Stomach smooth muscle (tissue), 2 donors: ENCODE data around the gene SAMD3.
"Not testable (repeated sequence)": the region's sequence is repeated elsewhere in the genome, so short reads cannot be mapped to it uniquely, and the experiment has no call there.

Experiments
- H3K27ac ChIP-seq: one replicate; pipeline ENCODE4 v1.7.0; 2013; ENCODE audit warnings: mild to moderate bottlenecking, low read length, inconsistent platforms
- H3K27me3 ChIP-seq, 2 donors: one replicate each; pipeline ENCODE4 v1.7.0; 2013; ENCODE audit warnings: low read length in 2 of 2; ENCODE audit not compliant: insufficient read depth in 2 of 2, control insufficient read depth in 1 of 2
- H3K36me3 ChIP-seq, 2 donors: one replicate each; pipeline ENCODE4 v1.7.0; 2013; ENCODE audit warnings: low read length in 2 of 2; ENCODE audit not compliant: control insufficient read depth in 2 of 2, insufficient read depth in 2 of 2
- H3K4me1 ChIP-seq: one replicate; pipeline ENCODE4 v1.7.0; 2013; ENCODE audit warnings: low read length; ENCODE audit not compliant: control insufficient read depth, insufficient read depth
- H3K4me3 ChIP-seq, 2 donors: one replicate each; pipeline ENCODE4 v1.7.0; 2013; ENCODE audit warnings: low read length in 2 of 2
- H3K9ac ChIP-seq, 2 donors: one replicate each; pipeline ENCODE4 v1.7.0; 2013; ENCODE audit warnings: low read length in 2 of 2, mild to moderate bottlenecking in 1 of 2
- H3K9me3 ChIP-seq, 2 donors: one replicate each; pipeline ENCODE4 v1.7.0; 2013; ENCODE audit warnings: low read length in 2 of 2; ENCODE audit not compliant: control insufficient read depth in 2 of 2
- donor health status: healthy.
- donor health status: Pancreatic carcinoma.

The SAMD3 gene, protein sequence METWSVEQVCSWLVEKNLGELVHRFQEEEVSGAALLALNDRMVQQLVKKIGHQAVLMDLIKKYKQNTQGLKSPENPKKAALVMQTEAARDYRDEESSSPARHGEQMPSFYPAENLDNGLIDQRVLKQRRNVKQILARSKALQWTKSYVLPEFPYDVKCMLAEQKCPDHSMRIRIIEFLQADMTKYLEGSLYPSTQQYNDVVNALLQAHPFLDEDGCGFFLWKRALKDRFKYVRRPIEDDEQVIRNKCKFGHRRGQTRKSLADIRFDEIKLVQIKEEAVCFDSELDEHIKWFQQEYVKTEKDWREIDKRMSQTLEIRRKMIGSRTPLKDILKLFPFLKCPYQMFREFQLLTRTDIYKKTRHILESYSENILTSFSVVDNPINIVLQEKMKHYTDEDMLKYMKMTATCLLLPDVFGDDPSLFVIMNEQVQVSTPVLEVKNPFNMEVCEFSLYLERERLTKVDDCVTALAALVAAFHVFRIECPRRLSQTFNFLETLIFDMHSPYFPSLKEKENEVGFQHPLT

DNA sequence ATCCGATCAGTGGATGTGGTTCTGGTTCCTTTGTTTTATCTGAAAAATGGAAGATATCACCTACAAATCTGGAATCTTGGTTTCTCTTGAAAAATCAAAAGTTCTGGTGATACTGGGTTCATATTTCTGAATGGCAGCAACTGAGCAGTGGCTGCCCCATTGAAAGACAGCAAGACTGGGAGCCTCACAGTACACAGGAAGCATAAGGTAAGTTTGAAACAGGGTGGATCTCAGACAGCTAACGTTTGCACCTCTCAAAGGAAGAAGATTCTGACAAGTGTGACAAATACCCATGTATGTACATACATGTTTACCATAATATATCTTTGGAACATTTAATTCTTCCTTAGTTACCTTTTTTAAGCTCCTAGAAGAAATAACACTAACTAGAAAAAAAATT is at the start of gene SAMD3:
Gene SAMD3, minus strand, starts transcription at position 177 of the 400 bp plus-strand sequence. CDS start 7,678 bp downstream, outside the sequence.
- no peaks in the 10 kb centered on the region for H3K27me3 ChIP-seq
- no peak within 1 kb of the TSS for H3K27ac ChIP-seq
- no peak within 1 kb of the TSS for H3K9ac ChIP-seq
- no peak within 1 kb of the TSS for H3K4me3 ChIP-seq
- no peaks in the 10 kb centered on the region for H3K4me1 ChIP-seq
- H3K36me3 ChIP-seq, result no peaks in the 10 kb centered on the region
- H3K9me3 ChIP-seq, result no peaks in the 10 kb centered on the region

DNA sequence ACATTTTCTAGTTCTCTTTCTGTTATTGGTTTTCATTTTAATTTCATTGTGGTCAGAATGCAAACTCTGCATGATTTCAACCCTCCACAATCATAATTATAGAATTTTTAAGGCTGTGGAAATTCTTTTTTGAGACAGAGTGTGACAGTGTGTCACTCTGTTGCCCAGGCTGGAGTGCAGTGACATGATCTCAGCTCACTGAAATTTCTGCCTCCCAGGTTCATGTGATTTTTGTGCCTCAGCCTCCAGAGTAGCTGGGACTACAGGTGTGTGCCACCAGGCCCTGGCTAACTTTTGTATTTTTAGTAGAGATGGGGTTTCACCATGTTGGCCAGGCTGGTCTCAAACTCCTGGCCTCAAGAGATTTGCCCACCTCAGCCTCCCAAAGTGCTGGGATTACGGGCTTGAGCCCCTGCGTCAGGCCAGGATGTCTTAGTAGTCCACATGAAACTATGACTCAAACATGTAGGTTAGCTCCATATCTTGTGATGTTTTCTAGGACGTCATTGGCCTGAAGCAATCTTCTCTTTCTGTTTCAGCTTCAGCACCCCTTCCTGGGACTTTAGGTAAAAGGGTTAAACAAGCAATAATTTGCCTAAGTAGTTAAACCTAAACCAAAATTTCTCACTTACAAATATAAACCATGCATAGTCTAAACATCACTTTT is 47.4 kb upstream of the SAMD3 start:
- Histone ChIP-seq H3K27ac (no peak overlapping the region), H3K4me3 (no peak overlapping the region), H3K36me3 (no peaks in the 10 kb centered on the region), H3K27me3 (no peaks in the 10 kb centered on the region), H3K9me3 (peaks cover 0 to 8% of the 10 kb centered on the region in 2 donors), H3K4me1 (no peaks in the 10 kb centered on the region), H3K9ac (no peak overlapping the region)

DNA sequence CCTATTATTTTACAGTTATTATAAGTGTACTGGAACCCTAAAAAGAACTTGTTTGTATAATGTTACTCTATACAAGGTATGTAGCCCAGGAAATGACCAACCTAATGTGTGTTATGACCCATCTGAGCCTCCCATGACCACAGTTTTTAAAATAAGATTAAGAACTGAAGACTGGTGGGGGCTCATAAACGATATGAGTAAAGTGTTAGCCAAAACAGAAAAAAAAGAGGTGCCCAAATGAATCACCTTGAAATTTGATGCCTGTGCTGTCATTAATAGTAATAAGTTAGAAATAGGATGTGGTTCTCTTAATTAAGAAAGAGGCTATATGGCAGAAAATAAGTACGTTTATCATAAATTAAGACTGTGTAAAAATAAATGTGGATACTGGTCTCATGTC is 42.8 kb upstream of the SAMD3 start:
- H3K4me1 ChIP-seq, H3K4me3 ChIP-seq, H3K27ac ChIP-seq, H3K27me3 ChIP-seq, H3K9me3 ChIP-seq, H3K9ac ChIP-seq, H3K36me3 ChIP-seq: not testable (repeated sequence)

DNA sequence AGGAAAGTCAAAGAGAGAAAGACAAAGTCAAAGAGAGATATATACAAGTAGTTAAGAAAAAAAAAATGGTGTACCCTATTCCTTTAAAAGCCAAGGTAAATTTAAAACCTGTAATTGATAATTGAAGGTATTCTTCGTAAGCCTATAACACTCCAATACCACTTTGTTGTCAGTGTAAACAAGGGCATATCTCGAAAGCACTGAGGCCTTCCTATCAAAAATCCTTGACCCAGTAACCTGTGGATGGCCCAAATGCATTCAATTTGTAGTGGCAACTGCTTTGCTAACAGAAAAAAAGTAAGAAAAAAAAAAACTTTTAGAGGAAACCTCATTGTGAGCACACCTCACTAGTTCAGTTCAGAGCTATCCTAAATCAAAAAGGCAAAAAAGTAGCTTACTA is 39.3 kb upstream of the SAMD3 start:
- Histone ChIP-seq H3K4me3 (no peak overlapping the region), H3K27me3 (no peaks in the 10 kb centered on the region), H3K27ac (no peak overlapping the region), H3K9ac (no peak overlapping the region), H3K36me3 (no peaks in the 10 kb centered on the region), H3K4me1 (no peaks in the 10 kb centered on the region), H3K9me3 (no peaks in the 10 kb centered on the region)

DNA sequence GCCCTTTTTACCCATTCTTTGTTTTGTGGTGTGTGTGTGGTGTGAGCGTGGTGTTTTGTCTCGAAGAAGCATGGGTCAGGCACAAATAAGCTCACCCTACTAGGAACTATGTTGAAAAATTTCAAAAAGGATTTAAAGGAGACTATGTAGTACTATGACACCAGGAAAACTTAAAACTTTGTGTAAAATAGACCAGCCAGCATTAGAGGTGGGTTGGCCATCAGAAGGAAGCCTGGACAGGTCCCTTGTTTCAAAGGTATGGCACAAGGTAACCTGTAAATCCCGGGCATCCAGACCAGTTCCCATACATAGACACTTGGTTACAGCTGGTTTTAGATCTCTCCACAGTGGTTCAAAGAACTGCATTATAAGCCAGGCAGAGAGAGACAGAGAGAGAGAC is 38.8 kb upstream of the SAMD3 start:
- not testable (repeated sequence) for H3K27me3 ChIP-seq, H3K9ac ChIP-seq, H3K4me3 ChIP-seq, H3K4me1 ChIP-seq, H3K27ac ChIP-seq, H3K9me3 ChIP-seq, H3K36me3 ChIP-seq

DNA sequence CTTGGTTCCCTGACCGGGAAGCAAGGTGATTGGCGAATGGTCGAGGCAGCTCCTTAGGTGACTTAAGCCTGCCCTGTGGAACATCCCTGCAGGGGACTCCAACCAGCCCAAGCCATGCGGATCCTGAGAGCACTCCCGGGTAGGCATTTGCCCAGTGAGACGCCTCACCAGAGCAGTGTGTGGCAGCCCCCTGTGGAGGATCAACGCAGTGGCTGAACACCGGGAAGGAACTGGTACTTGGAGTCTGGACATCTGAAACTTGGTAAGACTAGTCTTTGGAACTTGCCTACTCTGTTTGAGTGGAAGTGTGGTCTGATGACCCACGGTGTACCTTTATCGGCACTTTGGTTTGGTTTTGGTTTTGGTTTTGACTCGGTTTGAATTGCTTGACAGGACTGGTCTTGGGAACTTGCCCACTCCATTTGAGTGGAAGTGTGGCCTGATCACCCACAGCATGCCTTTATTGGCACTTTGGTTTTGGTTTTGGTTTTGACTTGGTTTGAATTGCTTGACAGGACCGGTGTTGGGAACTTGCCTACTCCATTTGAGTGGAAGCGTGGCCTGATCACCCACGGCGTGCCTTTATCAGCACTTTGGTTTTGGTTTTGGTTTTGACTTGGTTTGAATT is 38.0 kb upstream of the SAMD3 start:
- not testable (repeated sequence) for H3K4me1 ChIP-seq, H3K9me3 ChIP-seq, H3K4me3 ChIP-seq

DNA sequence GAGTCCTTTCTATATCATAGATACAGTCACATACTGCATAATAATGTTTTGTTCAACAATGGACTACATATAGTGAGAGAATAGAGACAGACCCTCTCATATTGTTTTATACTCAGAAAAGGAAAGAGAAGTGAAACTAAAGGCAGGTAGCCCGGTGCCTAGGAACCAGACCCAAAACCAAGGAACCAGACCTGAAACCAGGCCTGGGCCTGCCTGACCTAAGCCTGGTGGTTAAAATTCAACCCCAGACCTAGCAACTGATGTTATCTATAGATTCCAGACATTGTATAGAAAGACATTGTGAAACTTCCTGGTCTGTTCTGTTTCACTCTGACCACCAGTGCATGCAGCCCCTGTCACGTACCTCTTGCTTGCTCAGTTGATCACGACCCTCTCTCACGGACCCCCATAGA is 37.3 kb upstream of the SAMD3 start:
- H3K4me3 ChIP-seq, H3K9ac ChIP-seq, H3K36me3 ChIP-seq, H3K9me3 ChIP-seq, H3K27ac ChIP-seq, H3K27me3 ChIP-seq, H3K4me1 ChIP-seq: not testable (repeated sequence)

More for the DNA sequence above, 38.0 kb upstream of the SAMD3 start:
- H3K9ac ChIP-seq, H3K27ac ChIP-seq, H3K36me3 ChIP-seq, H3K27me3 ChIP-seq: not testable (repeated sequence)

DNA sequence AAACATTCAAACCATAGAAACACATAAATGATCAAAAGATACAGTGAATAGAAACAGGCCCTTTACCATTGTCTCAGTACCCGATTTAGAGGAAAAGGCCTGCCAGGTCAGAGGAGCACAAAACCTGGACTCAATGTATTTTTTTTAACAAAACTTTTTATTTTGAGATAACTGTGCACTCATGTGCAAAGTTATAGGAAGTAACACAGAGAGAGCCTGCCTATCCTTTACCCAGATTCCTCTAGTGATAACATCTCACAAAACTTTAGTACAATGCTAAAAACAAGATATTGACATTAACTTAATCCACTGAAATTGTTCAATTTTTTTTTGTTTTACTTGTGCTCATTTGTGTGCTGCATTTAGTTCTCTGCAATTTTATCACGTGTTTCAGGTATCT is 36.8 kb upstream of the SAMD3 start:
- no peaks in the 10 kb centered on the region for H3K9me3 ChIP-seq
- H3K27me3 ChIP-seq, result no peaks in the 10 kb centered on the region
- no peaks in the 10 kb centered on the region for H3K4me1 ChIP-seq
- no peak overlapping the region for H3K9ac ChIP-seq
- H3K36me3 ChIP-seq, result no peaks in the 10 kb centered on the region
- H3K27ac ChIP-seq, result no peak overlapping the region
- no peak overlapping the region for H3K4me3 ChIP-seq

DNA sequence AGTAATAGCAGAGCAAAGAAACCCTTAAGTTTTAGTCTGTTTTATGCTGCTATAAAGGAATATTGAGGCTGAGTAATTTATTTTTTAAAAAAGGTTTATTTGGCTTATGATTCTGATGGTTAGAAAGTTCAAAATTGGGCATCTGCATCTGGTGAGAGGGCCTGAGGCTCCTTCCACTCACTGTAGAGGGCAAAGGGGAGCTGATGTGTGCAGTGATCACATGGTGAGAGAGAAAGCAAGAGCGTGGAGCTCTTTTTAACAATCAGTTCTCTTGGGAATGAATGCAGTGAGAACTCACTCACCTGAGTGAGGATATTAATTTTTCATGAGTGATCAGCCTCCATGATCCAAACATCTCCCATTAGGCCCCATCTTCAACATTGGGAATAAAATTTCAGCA is 36.4 kb upstream of the SAMD3 start:
- H3K9me3 ChIP-seq, result no peaks in the 10 kb centered on the region
- no peaks in the 10 kb centered on the region for H3K27me3 ChIP-seq
- no peak overlapping the region for H3K4me3 ChIP-seq
- H3K27ac ChIP-seq, result no peak overlapping the region
- H3K4me1 ChIP-seq, result no peaks in the 10 kb centered on the region
- no peaks in the 10 kb centered on the region for H3K36me3 ChIP-seq
- H3K9ac ChIP-seq, result no peak overlapping the region

DNA sequence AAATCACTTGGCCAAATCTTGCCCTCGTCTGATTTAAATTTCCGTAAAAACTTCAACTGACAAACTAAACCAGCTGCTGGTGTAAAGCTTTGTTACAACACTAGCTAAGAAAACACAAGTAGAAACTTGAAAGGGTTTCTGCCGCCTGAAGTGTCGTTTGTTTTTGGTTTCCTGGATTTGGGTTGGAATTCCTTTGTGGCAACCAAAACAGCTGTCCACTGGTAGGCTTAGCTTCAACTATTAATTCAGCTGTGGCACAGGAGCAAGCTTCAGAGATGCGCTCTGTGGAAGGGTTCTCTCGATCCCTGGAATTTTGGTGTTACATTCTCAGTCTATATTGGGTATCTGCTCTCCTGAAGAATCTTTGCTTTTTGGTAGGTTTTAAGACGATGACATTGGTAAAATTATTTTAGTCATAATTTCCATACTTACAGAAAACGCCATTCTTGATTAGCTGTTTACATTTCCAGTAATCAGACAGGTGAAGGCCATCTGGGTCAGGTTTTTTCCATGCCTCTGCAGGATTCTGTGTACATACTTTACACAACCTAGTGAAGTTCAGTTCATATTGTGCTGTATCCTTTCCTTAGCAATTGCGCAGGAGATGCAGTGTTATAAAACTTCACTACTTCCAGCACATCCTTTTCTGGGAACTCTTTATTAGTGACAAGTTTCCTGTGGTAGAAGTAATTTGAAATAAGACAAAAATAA is 29.9 kb upstream of the SAMD3 start:
- no peak overlapping the region for H3K9ac ChIP-seq
- no peak overlapping the region for H3K4me3 ChIP-seq
- H3K36me3 ChIP-seq, result no peaks in the 10 kb centered on the region
- no peaks in the 10 kb centered on the region for H3K9me3 ChIP-seq
- H3K27ac ChIP-seq, result no peak overlapping the region
- H3K27me3 ChIP-seq, result no peaks in the 10 kb centered on the region
- H3K4me1 ChIP-seq, result no peaks in the 10 kb centered on the region
